ENCODE measurements around the gene RAB11FIP5.
A peak's percentile ranks its signal among the peaks of the same experiment; 100 is the strongest.

The RAB11FIP5 gene

DNA sequence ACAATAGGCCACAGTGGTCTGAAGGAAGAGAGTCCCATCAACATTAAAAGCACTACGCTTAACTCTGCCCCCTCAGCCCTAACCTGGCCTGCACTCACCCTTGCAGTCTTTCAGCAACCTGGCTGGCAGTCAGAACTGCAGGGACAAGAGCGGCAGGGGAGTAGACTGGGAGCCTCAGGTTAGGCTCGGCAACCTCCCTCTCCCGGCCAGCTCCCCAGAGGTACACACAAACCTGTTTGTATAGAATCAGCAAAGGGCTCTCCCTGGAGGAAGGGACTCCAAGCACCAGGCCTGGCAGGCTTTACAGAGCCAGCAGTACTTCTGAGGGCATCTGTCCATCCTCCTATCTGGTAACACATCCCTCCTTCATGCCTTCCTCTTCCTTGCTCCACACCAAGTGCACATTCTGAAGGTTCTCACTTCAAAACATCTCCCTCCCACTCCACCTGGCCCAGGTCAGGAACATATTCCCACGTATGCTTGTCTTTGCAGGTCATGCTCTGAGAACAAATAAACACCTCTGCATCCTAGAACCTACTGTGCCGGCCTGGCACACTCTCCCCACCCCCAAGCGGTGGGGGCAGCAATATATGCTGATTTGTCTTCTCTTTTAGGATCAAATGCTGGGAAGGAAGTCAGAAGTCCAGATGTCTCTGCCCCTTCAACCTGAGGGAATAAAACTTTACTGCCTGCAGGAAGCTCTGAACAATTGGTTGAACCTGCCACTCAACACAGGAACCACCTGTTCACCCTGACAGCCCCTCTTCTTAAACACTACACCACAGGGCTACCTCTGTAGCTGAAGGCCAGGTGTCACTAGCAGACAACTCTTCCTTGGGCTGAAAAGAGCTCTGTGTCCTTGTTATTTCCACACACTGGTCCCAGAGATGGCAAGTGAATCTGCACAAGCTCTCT lies 28.6 kb downstream of the RAB11FIP5 start:
- Histone ChIP-seq H3K9me3 (replicated peaks in 1 of 11) (no peaks in the 10 kb centered on the region), H3K4me2 (peak overlapping the region in 8 of 11 experiments; percentile 36 to 64 (median 58); a peak in 15 of 22 replicates), H3K4me1 (peaks cover 20 to 80% (median 60%) of the 10 kb centered on the region in 10 experiments), H4K20me1 (peaks cover 11 to 99% (median 78%) of the 10 kb centered on the region in 11 experiments; a peak in 19 of 22 replicates), H3K27me3 (no peaks in the 10 kb centered on the region), H3K9ac (peak overlapping the region in 5 of 11 experiments; percentile 6 to 25 (median 12); a peak in 3 of 22 replicates), H3K27ac (no peak overlapping the region), H3K36me3 (peaks cover 12 to 75% (median 32%) of the 10 kb centered on the region in 11 experiments; a peak in 20 of 22 replicates), H3K4me3 (no peak overlapping the region)
- TF ChIP-seq Cebpa-rat (IDR thresholded peaks at IDR 0.05) = no peak

DNA sequence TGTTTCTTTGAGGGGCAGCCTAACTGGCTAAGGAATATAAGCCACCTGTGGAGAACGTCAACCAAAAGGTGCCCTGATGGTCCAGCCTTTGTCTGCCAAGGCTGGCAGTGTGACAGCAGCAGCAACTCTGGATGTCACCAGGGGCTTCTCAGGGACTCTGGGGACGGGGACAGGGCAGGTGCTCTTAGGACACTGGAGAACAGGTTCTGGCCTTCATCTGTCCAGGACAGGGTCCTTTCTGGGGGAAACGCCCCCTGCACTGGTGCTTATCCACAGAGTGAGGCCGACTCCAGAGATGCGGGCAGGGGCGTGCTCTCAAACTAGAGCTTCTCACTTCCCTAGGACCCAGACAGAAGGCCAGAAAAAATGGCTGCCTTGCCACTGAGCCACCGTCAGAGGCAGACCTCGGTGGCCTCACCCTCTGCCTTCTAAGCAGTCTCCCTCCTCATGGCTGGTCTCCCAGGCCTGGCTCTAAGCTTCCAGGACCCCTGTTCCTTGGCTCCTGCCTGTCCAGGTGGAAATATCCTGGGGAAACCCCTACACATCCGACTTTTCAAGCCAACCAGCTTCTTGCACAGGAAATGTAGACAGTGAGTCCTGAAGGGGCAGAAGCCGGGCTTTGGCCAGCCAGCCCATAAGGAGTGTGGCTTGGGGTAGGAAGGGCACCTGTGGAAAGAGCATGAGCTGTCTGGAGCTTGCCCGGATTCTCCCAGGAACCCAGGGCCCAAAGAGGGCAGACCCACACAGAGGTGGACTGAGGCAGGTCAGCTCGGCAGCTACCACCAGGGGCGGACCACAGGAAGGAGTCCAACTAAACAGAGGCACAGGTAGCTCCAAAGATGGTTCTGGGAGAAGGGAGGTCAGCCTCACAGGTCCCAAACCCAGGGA lies 30.0 kb downstream of the RAB11FIP5 start:
- H3K36me3 ChIP-seq = peaks cover 3 to 69% (median 20%) of the 10 kb centered on the region in 11 experiments; a peak in 17 of 22 replicates
- no peak overlapping the region for H3K4me3 ChIP-seq
- no peak for TF ChIP-seq Cebpa-rat (IDR thresholded peaks at IDR 0.05)
- H3K4me2 ChIP-seq = peak overlapping the region in 2 of 11 experiments; percentile 82 to 89; a peak in 3 of 22 replicates
- peaks cover 19 to 99% (median 84%) of the 10 kb centered on the region in 11 experiments; a peak in 19 of 22 replicates for H4K20me1 ChIP-seq
- H3K27ac ChIP-seq = no peak overlapping the region; a peak in 1 of 22 replicates
- no peaks in the 10 kb centered on the region for H3K27me3 ChIP-seq
- H3K9me3 ChIP-seq (replicated peaks in 1 of 11) = no peaks in the 10 kb centered on the region
- peaks cover 20 to 94% (median 73%) of the 10 kb centered on the region in 10 experiments for H3K4me1 ChIP-seq
- no peak overlapping the region for H3K9ac ChIP-seq

DNA sequence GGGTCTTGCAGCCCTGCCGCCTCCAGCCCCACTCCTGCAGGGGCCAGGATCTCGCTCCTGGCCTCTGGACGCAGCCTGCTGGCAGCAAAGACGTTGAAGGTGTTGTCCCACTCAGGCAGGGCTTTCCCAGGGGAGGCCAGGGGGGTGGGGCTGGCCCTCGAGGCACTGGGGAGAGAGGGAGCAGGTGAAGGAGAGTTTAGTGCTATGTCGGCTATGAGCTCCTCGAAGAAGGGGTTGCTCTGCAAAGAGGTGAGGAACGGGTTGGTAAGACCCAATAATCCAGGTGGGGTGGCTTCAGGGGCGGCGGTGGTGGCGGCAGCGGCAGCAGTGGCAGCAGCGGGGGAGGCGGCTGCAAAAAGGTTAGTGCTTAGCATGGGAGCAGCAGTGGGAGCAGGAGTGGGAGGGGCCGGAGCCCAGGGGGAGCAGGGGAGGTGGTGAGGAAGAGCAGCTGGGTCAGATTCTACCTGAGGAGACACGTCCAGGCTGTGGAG lies 31.5 kb downstream of the RAB11FIP5 start:
- Histone ChIP-seq H4K20me1 (peaks cover 19 to 98% (median 82%) of the 10 kb centered on the region in 11 experiments; a peak in 19 of 22 replicates), H3K27me3 (no peaks in the 10 kb centered on the region), H3K4me3 (no peak overlapping the region), H3K4me1 (peaks cover 20 to 95% (median 77%) of the 10 kb centered on the region in 10 experiments), H3K4me2 (peak overlapping the region; percentile 68 to 89 (median 80)), H3K36me3 (peaks cover 0 to 69% (median 10%) of the 10 kb centered on the region in 11 experiments; a peak in 9 of 22 replicates), H3K9me3 (replicated peaks in 1 of 11) (no peaks in the 10 kb centered on the region), H3K9ac (peak overlapping the region in 9 of 11 experiments; percentile 14 to 52 (median 39); a peak in 11 of 22 replicates), H3K27ac (peak overlapping the region in 9 of 11 experiments; percentile 7 to 54 (median 34); a peak in 12 of 22 replicates)
- TF ChIP-seq Cebpa-rat (IDR thresholded peaks at IDR 0.05) = no peak

DNA sequence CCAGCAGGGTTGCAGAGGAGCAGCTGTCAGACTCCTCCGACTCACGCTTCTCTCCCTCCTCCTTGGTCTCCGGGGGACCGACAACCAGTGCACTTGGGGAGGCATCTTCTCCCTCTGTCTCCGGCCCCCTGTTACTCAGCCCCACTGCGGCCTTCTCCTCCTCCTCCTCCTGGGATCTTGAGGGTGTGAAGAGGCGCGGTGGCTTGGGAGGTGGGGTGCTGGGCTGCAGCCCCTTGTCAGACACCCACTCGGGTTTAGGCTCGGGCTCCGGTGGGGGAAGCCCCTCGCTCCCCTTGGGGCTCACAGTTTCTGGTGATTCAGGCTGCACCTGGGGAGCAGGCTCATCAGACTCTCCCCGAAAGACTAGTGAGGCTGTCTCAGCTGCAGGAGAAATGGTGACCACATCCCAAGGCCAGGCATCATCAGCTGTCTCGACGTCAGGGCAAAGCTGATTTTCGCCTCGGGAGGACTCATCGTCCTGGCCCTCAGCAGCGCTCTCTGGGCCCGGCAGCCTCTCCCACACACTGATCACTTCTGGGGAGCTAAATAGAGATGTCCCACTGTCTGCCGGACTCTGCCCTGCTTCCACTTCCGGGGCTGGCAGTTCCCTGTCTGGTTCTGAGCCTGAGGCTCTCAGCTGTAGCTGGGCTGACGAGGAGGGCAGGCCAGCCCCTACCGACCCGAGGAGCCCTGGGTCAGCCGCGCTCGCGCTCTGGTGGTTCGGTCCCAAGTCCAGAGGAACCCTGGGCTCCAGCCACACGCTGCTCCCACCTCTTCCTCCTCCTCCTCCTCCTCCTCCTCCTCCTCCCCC lies 32.2 kb downstream of the RAB11FIP5 start:
- Histone ChIP-seq H3K4me3 (peak overlapping the region in 1 of 10 experiments; percentile 8; a peak in 1 of 20 replicates), H3K9ac (peak overlapping the region in 10 of 11 experiments; percentile 14 to 52 (median 39); a peak in 15 of 22 replicates), H3K36me3 (peaks cover 0 to 72% (median 12%) of the 10 kb centered on the region in 11 experiments; a peak in 12 of 22 replicates), H3K4me1 (peaks cover 20 to 88% (median 70%) of the 10 kb centered on the region in 10 experiments), H3K27ac (peak overlapping the region in 9 of 11 experiments; percentile 7 to 54 (median 34); a peak in 15 of 22 replicates), H3K9me3 (replicated peaks in 1 of 11) (no peaks in the 10 kb centered on the region), H3K4me2 (peak overlapping the region; percentile 68 to 89 (median 80)), H4K20me1 (peaks cover 19 to 98% (median 75%) of the 10 kb centered on the region in 11 experiments; a peak in 19 of 22 replicates), H3K27me3 (no peaks in the 10 kb centered on the region)
- no peak for TF ChIP-seq Cebpa-rat (IDR thresholded peaks at IDR 0.05)

DNA sequence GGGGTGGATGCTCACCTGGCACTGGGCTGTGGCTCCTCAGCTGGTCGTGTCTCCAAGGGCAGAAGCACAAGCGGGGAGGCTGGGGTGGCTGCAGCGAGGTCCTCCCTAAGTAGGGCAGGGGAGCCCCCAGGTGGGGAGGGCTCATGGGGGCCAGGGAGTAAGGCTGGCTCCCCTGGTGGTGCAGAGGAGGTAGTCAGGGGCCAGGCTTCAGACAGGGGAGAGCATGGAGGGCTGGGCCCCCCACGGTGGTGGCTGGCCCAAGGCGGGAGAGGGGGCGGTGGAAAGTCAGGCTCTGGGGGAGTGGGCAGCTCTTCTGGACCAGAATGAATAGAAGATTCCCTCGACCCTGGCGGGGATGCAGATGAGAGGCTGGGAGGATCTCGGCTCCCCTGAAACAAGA lies 33.1 kb downstream of the RAB11FIP5 start:
- H3K27me3 ChIP-seq = no peaks in the 10 kb centered on the region
- peaks cover 0 to 73% (median 20%) of the 10 kb centered on the region in 11 experiments; a peak in 13 of 22 replicates for H3K36me3 ChIP-seq
- no peaks in the 10 kb centered on the region for H3K9me3 ChIP-seq (replicated peaks in 1 of 11)
- no peak overlapping the region for H3K4me3 ChIP-seq
- peak overlapping the region in 10 of 11 experiments; percentile 68 to 89 (median 81); a peak in 18 of 22 replicates for H3K4me2 ChIP-seq
- H3K4me1 ChIP-seq = peaks cover 20 to 79% (median 62%) of the 10 kb centered on the region in 10 experiments
- no peak for TF ChIP-seq Cebpa-rat (IDR thresholded peaks at IDR 0.05)
- peak overlapping the region in 6 of 11 experiments; percentile 9 to 60 (median 31); a peak in 3 of 22 replicates for H3K9ac ChIP-seq
- H3K27ac ChIP-seq = no peak overlapping the region
- H4K20me1 ChIP-seq = peaks cover 14 to 98% (median 66%) of the 10 kb centered on the region in 11 experiments; a peak in 19 of 22 replicates

DNA sequence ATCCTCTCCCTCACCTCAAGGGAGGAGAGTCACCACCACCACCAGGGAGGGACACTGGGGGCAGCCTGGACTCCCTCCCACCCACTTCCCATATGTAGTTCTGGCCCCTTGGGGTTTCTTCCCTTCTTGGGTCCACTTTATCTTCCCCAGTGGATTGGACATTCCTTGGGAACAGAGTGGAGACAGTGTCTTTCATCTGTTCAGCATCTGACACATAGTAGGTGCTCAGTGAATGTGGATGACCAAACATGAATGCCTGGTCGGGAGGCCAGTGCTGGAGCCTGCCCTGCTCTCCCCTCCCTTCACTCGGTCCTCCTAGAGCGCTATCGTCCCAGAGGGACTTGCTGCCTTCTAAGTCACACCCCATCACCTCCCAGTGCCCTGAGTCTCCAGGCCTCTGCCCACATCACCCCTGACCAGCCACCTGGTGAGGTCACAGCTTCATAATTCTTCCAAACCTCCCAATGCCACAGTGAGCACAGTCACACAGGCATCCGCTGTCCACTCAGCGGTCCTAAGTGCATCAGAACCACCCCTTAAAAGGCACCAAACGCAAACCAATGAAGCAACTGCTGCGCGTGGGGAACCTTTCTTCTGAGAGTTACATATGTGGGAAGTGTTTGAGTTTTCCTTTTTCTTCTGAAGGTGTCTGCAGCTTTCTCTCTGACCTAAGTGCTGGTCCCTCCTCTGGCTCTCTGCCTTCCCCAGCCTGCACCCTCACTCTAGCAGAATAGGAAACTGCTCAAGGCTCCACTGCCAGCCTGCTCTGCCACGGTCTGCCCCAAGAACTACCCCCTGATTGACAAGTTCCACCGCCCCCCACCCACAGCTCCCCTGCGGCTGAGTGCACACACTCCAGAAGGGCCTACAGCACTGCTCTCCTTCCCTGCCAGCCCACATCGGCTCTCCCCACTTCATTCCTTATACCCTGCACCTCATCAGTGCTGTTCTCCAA lies 34.0 kb downstream of the RAB11FIP5 start:
- H4K20me1 ChIP-seq = peaks cover 9 to 89% (median 57%) of the 10 kb centered on the region in 11 experiments; a peak in 17 of 22 replicates
- H3K4me3 ChIP-seq = no peak overlapping the region
- peak overlapping the region in 10 of 11 experiments; percentile 5 to 89 (median 81); a peak in 17 of 22 replicates for H3K4me2 ChIP-seq
- H3K4me1 ChIP-seq = peaks cover 20 to 70% (median 53%) of the 10 kb centered on the region in 10 experiments
- no peaks in the 10 kb centered on the region for H3K9me3 ChIP-seq (replicated peaks in 1 of 11)
- H3K27me3 ChIP-seq = no peaks in the 10 kb centered on the region
- TF ChIP-seq Cebpa-rat (IDR thresholded peaks at IDR 0.05) = no peak
- peak overlapping the region in 6 of 11 experiments; percentile 15 to 60 (median 24); a peak in 6 of 22 replicates for H3K9ac ChIP-seq
- H3K36me3 ChIP-seq = peaks cover 0 to 71% (median 16%) of the 10 kb centered on the region in 11 experiments; a peak in 13 of 22 replicates
- no peak overlapping the region for H3K27ac ChIP-seq
